GM21526 (cell line): ENCODE data around the gene NTS.
A peak's percentile ranks its signal among the peaks of the same experiment; 100 is the strongest.

Experiments used
- ATAC-seq: cut with Tn5 transposase; IDR thresholded peaks from one replicate; pipeline ENCODE4 v1.9.1; 2021; ENCODE audit warnings: moderate library complexity; ENCODE audit not compliant: unreplicated experiment, low FRiP score

NTS gene

DNA sequence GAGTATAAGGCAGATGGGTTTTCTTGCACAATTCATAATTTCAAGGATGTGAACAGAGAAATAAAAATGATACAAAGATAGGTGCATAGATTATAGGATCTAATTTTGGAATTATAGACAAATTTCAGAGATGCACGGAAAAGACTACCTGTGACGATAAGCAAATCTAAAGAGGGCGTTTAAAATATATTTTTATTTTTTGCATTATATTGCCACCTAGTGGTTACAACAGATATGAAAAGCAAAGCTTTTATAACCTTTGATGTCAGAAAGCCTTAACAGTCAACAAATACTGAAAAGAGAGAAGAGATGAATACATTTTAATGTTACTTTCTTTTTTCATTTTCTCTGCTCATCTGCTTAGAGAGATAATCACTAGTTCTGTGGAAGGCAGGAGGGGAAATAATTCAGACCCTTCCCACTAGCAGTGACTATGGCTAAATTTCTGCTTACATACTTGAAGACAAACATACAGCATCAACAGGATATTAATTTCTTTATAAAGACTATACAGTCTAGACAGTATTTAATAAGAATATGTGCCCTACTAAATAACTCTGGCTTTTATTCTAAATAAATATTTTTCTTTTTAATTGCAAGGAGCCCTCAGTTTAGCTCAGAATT is 46.3 kb downstream of the NTS start:
- peak; percentile 68 for ATAC-seq

- peak; percentile 45 for ATAC-seq
Observed at GRCh38 chr12:85923767-85924331, 49.8 kb downstream of the NTS start.

DNA sequence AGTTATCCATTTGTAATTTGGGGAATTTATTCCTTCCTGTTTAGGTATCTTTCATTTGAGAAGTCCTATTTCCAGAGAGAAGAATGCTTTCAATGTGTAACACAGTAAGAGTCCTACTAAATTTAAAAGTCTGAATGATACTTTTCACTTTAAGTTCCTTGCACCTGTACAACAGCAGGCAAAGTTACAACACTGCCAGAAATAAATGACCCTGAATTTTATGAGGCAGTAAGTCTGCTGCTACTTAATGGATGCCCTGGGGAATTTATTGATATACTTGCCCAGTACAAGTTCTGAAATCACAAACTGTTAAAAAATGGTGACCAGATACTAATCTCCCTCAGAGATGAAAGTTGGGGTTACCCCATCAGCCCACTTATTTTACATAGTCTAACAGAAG is 53.1 kb downstream of the NTS start:
- no peak for ATAC-seq
